Umbilical cord (tissue), 2 donors: ENCODE data around the gene FGD2. TPM values are rescaled to one million over a fixed set of nuclear protein-coding genes. Genes with fewer than 3 reads are reported as not detected.

ENCODE experiments used
- DNase-seq: peaks from one replicate; pipeline ENCODE4 v3.0.0-alpha.2; 2015; ENCODE audit warnings: low spot score
- total RNA-seq: library from RNA; depleted of rRNA; stranded (reverse); fragments of >200 nt; gene quantifications from one replicate; pipeline ENCODE4 v1.2.3, GENCODE V29; 2014; ENCODE audit warnings: low replicate concordance; ENCODE audit not compliant: insufficient read depth

The FGD2 gene
- 6.5 TPM for total RNA-seq

GRCh38 chr6:37005061-37005810, at the start of gene FGD2:
Gene FGD2, plus strand, starts transcription at chr6:37005655. Its CDS starts 163 bp downstream, at chr6:37005818.
- no peak for DNase-seq

- DNase-seq = peak; percentile 79
Measured at GRCh38 chr6:36955671-36956445, 49.6 kb upstream of the FGD2 start.

GRCh38 chr6:36956446-36956820, 49.0 kb upstream of the FGD2 start:
- no peak for DNase-seq

- no peak for DNase-seq
Measured at GRCh38 chr6:36957773-36958271, 47.6 kb upstream of the FGD2 start.

- DNase-seq = no peak
Measured at GRCh38 chr6:36958775-36959554, 46.5 kb upstream of the FGD2 start.

- no peak for DNase-seq
Measured at GRCh38 chr6:36959555-36960250, 45.8 kb upstream of the FGD2 start.

- no peak for DNase-seq
Measured at GRCh38 chr6:36961441-36962435, 43.7 kb upstream of the FGD2 start.

- peak; percentile 74 for DNase-seq
Measured at GRCh38 chr6:36962874-36963273, 42.6 kb upstream of the FGD2 start.

- DNase-seq = no peak
Measured at GRCh38 chr6:36963451-36964290, 41.8 kb upstream of the FGD2 start.

GRCh38 chr6:36964349-36964748, 41.1 kb upstream of the FGD2 start:
- no peak for DNase-seq

GRCh38 chr6:36964908-36965307, 40.5 kb upstream of the FGD2 start:
- DNase-seq = no peak

- no peak for DNase-seq
Measured at GRCh38 chr6:36967301-36967700, 38.2 kb upstream of the FGD2 start.

GRCh38 chr6:36967757-36968156, 37.7 kb upstream of the FGD2 start:
- DNase-seq = no peak

GRCh38 chr6:36968266-36968977, 37.0 kb upstream of the FGD2 start:
- DNase-seq = no peak

GRCh38 chr6:36969240-36969691, 36.2 kb upstream of the FGD2 start:
- no peak for DNase-seq

- no peak for DNase-seq
Measured at GRCh38 chr6:36969988-36970891, 35.2 kb upstream of the FGD2 start.
